ENCODE results near the gene ENTPD1. TPM values are rescaled to one million over a fixed set of nuclear protein-coding genes. Genes with fewer than 3 reads are reported as not detected.

The ENTPD1 gene
- total RNA-seq, 1 donor from 2014 or later = 7.7 TPM

DNA sequence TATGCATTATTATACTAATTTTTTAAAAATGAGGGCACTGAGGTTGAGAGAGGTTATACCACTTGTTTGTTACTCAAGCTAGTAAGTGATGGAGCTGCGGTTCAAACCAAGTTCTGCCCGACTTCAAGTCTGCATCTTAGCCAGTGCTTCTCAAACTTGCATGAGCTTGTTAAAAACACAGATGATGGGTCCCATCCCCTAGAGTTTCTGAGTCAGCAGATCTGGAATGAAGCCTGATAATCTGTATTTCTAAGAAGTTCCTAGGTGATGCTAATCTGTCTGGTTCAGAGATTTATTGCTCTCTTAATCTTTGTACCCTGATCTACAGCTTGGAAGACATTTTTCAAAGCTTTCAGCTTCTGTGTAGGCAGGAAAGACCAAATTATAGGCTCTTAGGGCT lies 84.2 kb downstream of the ENTPD1 start:
- Histone ChIP-seq H3K27ac (replicated peaks) (no peak overlapping the region), H3K4me3 (no peak overlapping the region), H3K9me3 (replicated peaks) (no peaks in the 10 kb centered on the region), H3K36me3 (no peaks in the 10 kb centered on the region), H3K4me1 (peaks cover 24% of the 10 kb centered on the region), H3K27me3 (ENCODE audit: low read depth) (no peaks in the 10 kb centered on the region)
- intact Hi-C loops (cut with micrococcal nuclease) = no loop called here
- no peak for DNase-seq
- TF ChIP-seq, protein P1, sequence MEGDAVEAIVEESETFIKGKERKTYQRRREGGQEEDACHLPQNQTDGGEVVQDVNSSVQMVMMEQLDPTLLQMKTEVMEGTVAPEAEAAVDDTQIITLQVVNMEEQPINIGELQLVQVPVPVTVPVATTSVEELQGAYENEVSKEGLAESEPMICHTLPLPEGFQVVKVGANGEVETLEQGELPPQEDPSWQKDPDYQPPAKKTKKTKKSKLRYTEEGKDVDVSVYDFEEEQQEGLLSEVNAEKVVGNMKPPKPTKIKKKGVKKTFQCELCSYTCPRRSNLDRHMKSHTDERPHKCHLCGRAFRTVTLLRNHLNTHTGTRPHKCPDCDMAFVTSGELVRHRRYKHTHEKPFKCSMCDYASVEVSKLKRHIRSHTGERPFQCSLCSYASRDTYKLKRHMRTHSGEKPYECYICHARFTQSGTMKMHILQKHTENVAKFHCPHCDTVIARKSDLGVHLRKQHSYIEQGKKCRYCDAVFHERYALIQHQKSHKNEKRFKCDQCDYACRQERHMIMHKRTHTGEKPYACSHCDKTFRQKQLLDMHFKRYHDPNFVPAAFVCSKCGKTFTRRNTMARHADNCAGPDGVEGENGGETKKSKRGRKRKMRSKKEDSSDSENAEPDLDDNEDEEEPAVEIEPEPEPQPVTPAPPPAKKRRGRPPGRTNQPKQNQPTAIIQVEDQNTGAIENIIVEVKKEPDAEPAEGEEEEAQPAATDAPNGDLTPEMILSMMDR (IDR thresholded peaks at IDR 0.05; ENCODE audit: borderline replicate concordance) = no peak

DNA sequence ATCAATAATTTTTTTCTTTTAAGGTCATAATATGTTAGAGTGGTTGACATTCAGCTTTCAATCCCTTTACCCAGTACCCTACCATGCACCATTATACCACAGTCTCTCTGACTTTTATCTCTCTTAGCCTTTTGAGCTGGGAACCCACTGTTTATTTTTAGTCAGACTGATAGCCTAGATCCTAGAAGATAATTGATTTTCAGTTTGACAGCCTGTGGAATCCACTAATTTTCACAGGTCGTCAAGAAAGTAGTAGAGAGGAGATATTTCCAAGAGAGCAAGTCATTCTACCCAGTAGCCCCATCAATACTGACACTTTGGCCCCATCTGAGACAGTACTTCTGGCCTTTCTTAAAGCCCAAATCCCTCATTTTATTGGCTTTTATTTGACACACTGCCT lies 84.7 kb downstream of the ENTPD1 start:
- TF ChIP-seq, protein P1 (IDR thresholded peaks at IDR 0.05; ENCODE audit: borderline replicate concordance) = no peak
- Histone ChIP-seq H3K9me3 (replicated peaks) (no peaks in the 10 kb centered on the region), H3K27ac (replicated peaks) (peak overlapping the region; percentile 67), H3K27me3 (ENCODE audit: low read depth) (no peaks in the 10 kb centered on the region), H3K36me3 (no peaks in the 10 kb centered on the region), H3K4me3 (no peak overlapping the region), H3K4me1 (peaks cover 24% of the 10 kb centered on the region)
- intact Hi-C loops (cut with micrococcal nuclease) = no loop called here
- DNase-seq = no peak

DNA sequence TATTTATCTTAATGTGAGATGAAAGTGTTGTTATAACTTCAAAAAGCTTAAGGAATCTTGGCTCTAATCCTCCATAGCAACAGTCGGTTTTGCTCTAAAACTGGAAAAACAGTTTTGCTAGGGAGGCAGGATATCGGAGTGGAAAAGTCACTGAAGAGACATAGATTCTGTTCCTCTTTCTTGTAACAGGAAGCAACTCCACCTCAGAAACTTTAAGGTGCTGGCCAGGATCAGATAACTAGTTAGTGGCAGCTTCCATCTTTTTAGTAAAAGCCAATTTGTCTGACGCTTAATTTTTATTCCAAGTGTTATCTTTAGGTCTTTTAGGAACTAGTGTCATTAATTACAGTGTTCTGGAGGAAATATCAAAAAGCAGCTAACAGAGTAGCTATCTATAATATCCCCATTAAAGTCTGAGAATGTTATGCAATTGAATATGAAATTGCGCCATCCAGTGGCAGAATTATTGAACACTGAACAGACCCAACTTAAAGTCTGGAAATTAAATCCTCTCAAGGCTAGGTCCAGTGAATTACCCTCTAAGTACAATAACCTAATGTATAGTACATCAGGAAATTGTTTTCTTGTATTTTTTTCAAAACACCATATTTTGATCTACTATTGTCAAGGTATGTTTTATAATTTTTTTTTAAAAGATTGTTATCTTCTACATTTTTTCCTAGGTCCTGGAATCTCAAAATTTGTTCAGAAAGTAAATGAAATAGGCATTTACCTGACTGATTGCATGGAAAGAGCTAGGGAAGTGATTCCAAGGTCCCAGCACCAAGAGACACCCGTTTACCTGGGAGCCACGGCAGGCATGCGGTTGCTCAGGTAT lies 85.9 kb downstream of the ENTPD1 start:
- Histone ChIP-seq H3K27ac (replicated peaks) (peak overlapping the region; percentile 67), H3K9me3 (replicated peaks) (no peaks in the 10 kb centered on the region), H3K27me3 (ENCODE audit: low read depth) (no peaks in the 10 kb centered on the region), H3K36me3 (no peaks in the 10 kb centered on the region), H3K4me3 (no peak overlapping the region), H3K4me1 (peaks cover 24% of the 10 kb centered on the region)
- intact Hi-C loops (cut with micrococcal nuclease) = no loop called here
- no peak for DNase-seq
- TF ChIP-seq, protein P1 (IDR thresholded peaks at IDR 0.05; ENCODE audit: borderline replicate concordance) = peak; percentile 76

DNA sequence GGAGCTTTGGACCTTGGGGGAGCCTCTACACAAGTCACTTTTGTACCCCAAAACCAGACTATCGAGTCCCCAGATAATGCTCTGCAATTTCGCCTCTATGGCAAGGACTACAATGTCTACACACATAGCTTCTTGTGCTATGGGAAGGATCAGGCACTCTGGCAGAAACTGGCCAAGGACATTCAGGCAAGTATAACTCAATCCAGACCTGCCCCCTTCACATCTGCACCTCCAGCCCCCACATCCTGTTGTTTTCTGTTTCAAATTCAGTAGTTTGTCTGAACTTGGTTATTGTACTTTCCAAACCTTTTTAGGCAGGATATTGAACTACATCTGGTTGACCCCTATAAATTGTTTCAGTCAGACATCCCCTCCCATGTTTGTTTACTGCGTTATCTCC lies 89.4 kb downstream of the ENTPD1 start:
- no peak overlapping the region for H3K4me3 ChIP-seq
- intact Hi-C loops (cut with micrococcal nuclease) = no loop called here
- H3K9me3 ChIP-seq (replicated peaks) = no peaks in the 10 kb centered on the region

DNA sequence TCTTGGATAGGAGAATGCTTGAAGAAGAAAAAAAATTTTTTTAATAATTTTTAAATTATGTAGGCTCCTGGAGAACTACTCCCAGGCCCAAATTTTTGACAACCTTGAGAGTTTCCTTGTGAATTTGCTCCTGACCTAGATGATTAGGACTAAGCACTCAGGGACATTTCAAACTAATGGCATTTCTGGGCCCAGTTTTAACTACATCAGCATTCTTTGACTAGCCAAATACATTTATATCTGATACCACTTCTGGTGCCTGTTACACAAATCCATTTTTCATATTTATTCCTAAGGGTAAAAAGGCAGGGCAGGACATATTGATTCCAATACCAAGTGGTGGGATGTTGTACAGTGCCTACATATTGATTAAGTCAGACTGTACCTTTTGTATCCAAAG lies 91.0 kb downstream of the ENTPD1 start:
- TF ChIP-seq, protein P1 (IDR thresholded peaks at IDR 0.05; ENCODE audit: borderline replicate concordance) = no peak
- peaks cover 10% of the 10 kb centered on the region for H3K4me1 ChIP-seq
- no peak overlapping the region for H3K27ac ChIP-seq (replicated peaks)
- peaks cover 7% of the 10 kb centered on the region for H3K36me3 ChIP-seq
- no peak for DNase-seq
- intact Hi-C loops (cut with micrococcal nuclease) = no loop called here
- H3K27me3 ChIP-seq (ENCODE audit: low read depth) = no peaks in the 10 kb centered on the region
- H3K4me3 ChIP-seq = no peak overlapping the region
- H3K9me3 ChIP-seq (replicated peaks) = no peaks in the 10 kb centered on the region

More for the DNA sequence above, 89.4 kb downstream of the ENTPD1 start:
- peaks cover 24% of the 10 kb centered on the region for H3K4me1 ChIP-seq
- TF ChIP-seq, protein P1 (IDR thresholded peaks at IDR 0.05; ENCODE audit: borderline replicate concordance) = no peak
- no peak for DNase-seq
- no peak overlapping the region for H3K27ac ChIP-seq (replicated peaks)
- H3K36me3 ChIP-seq = peaks cover 7% of the 10 kb centered on the region
- H3K27me3 ChIP-seq (ENCODE audit: low read depth) = no peaks in the 10 kb centered on the region
